Loucy (cell line): ENCODE measurements around the gene ANKRD30B.
"Not testable (repeated sequence)": the region's sequence is repeated elsewhere in the genome, so short reads cannot be mapped to it uniquely, and the experiment has no call there.

Experiments
- H2AFZ ChIP-seq: fragments of 200-600 bp; sonication (generic); 2 replicates; pipeline ENCODE4 v1.6.0; 2016; ENCODE audit warnings: antibody characterized with exemption, mild to moderate bottlenecking, low read length, moderate library complexity
- H3F3A ChIP-seq: fragments of 200-600 bp; 2 replicates; pipeline ENCODE4 v1.6.0; 2016; ENCODE audit warnings: antibody characterized with exemption, low read depth, mild to moderate bottlenecking
- H3K27me3 ChIP-seq: fragments of 200-600 bp; sonication (generic); 2 replicates; pipeline ENCODE4 v1.6.1; 2014; ENCODE audit warnings: low read length, mild to moderate bottlenecking; ENCODE audit not compliant: insufficient read depth, poor library complexity, severe bottlenecking
- H3K36me3 ChIP-seq: fragments of 200-600 bp; sonication (generic); 2 replicates; pipeline ENCODE4 v1.6.1; 2016; ENCODE audit warnings: low read length; ENCODE audit not compliant: insufficient read depth
- H3K4me1 ChIP-seq: fragments of 200-600 bp; sonication (generic); 2 replicates; pipeline ENCODE4 v1.5.1; 2014; ENCODE audit warnings: low read length, mild to moderate bottlenecking; ENCODE audit not compliant: insufficient read depth, poor library complexity, severe bottlenecking
- H3K4me2 ChIP-seq: fragments of 200-600 bp; sonication (generic); 2 replicates; pipeline ENCODE4 v1.6.0; 2014; ENCODE audit warnings: antibody characterized with exemption, low read length, low read depth, mild to moderate bottlenecking; ENCODE audit not compliant: poor library complexity, severe bottlenecking
- H3K4me3 ChIP-seq: fragments of 200-600 bp; sonication (generic); 2 replicates; pipeline ENCODE4 v1.5.1; 2014; ENCODE audit warnings: low read length, mild to moderate bottlenecking, mixed read lengths; ENCODE audit not compliant: poor library complexity, severe bottlenecking
- H3K79me2 ChIP-seq: fragments of 200-600 bp; sonication (generic); 2 replicates; pipeline ENCODE4 v1.6.1; 2014; ENCODE audit warnings: low read length; ENCODE audit not compliant: insufficient read depth
- H3K9ac ChIP-seq: fragments of 200-600 bp; sonication (generic); 2 replicates; pipeline ENCODE4 v1.6.0; 2014; ENCODE audit warnings: mild to moderate bottlenecking, low read depth, low read length, moderate library complexity; ENCODE audit not compliant: poor library complexity, severe bottlenecking
- H3K9me2 ChIP-seq: fragments of 200-600 bp; sonication (generic); replicated peaks from 2 replicates; pipeline ENCODE4 v1.6.1; 2016; ENCODE audit warnings: low read depth, low read length, mixed read lengths
- H3K9me3 ChIP-seq: fragments of 200-600 bp; sonication (generic); 2 replicates; pipeline ENCODE4 v1.6.1; 2014; ENCODE audit warnings: mild to moderate bottlenecking, antibody characterized with exemption, low read length, low read depth; ENCODE audit not compliant: insufficient read depth
- H4K20me1 ChIP-seq: fragments of 200-600 bp; sonication (generic); 2 replicates; pipeline ENCODE4 v1.6.0; 2014; ENCODE audit warnings: antibody characterized with exemption, low read length, mild to moderate bottlenecking; ENCODE audit not compliant: insufficient read depth, poor library complexity, severe bottlenecking

Gene ANKRD30B

DNA sequence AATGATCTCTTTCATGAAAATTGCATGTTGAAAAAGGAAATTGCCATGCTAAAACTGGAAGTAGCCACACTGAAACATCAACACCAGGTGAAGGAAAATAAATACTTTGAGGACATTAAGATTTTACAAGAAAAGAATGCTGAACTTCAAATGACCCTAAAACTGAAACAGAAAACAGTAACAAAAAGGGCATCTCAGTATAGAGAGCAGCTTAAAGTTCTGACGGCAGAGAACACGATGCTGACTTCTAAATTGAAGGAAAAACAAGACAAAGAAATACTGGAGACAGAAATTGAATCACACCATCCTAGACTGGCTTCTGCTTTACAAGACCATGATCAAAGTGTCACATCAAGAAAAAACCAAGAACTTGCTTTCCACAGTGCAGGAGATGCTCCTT, 103.6 kb downstream of the ANKRD30B start:
- not testable (repeated sequence) for H3K9ac ChIP-seq, H4K20me1 ChIP-seq, H3K9me2 ChIP-seq, H3F3A ChIP-seq, H3K27me3 ChIP-seq, H3K4me1 ChIP-seq, H3K79me2 ChIP-seq, H3K36me3 ChIP-seq, H3K4me3 ChIP-seq, H3K9me3 ChIP-seq
- peak overlapping the region; percentile 42 for H3K4me2 ChIP-seq
- H2AFZ ChIP-seq, result peak overlapping the region; percentile 36; the same call in 1 of the 2 replicates

DNA sequence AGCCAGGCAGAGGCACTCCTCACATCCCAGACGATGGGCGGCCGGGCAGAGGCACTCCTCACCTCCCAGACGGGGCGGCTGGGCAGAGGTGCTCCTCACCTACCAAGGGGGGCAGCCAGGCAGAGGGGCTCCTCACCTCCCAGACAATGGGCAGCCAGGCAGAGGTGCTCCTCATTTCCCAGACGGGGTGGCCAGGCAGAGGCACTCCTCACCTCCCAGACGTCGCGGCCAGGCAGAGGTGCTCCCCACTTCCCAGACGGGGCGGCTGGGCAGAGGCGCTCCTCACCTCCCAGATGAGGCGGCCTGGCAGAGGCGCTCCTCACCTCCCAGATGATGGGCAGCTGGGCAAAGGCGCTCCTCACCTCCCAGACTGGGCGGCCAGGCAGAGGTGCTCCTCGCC, 107.7 kb downstream of the ANKRD30B start:
- not testable (repeated sequence) for H3K9ac ChIP-seq, H3K4me2 ChIP-seq, H3K27me3 ChIP-seq, H3K4me1 ChIP-seq, H3K4me3 ChIP-seq, H4K20me1 ChIP-seq, H3K79me2 ChIP-seq, H3K9me3 ChIP-seq, H3F3A ChIP-seq, H2AFZ ChIP-seq, H3K9me2 ChIP-seq, H3K36me3 ChIP-seq

DNA sequence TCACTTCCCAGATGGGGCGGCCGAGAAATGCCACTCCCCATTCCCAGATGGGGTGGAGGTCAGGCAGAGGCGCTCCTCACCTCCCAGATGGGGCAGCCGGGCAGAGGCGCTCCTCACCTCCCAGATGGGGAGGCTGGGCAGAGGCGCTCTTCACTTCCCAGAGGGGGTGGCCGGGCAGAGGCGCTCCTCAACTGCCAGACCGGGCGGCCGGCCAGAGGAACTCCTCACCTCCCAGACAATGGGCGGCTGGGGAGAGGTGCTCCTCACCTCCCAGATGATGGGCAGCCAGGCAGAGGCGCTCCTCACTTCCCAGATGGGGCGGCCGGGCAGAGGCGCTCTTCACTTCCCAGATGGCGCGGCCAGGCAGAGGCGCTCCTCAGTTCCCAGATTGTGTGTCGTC, 108.3 kb downstream of the ANKRD30B start:
- H3F3A ChIP-seq, H3K9me3 ChIP-seq, H3K4me2 ChIP-seq, H2AFZ ChIP-seq, H3K4me3 ChIP-seq, H3K9me2 ChIP-seq, H3K79me2 ChIP-seq, H3K9ac ChIP-seq, H3K36me3 ChIP-seq, H4K20me1 ChIP-seq, H3K4me1 ChIP-seq, H3K27me3 ChIP-seq: not testable (repeated sequence)

- not testable (repeated sequence) for H4K20me1 ChIP-seq, H3K4me1 ChIP-seq, H3K36me3 ChIP-seq, H3K4me2 ChIP-seq, H2AFZ ChIP-seq, H3K4me3 ChIP-seq, H3K9me2 ChIP-seq, H3K27me3 ChIP-seq, H3K9ac ChIP-seq, H3F3A ChIP-seq, H3K9me3 ChIP-seq, H3K79me2 ChIP-seq
Observed at GRCh38 chr18:14858514-14858913, 110.5 kb downstream of the ANKRD30B start.

DNA sequence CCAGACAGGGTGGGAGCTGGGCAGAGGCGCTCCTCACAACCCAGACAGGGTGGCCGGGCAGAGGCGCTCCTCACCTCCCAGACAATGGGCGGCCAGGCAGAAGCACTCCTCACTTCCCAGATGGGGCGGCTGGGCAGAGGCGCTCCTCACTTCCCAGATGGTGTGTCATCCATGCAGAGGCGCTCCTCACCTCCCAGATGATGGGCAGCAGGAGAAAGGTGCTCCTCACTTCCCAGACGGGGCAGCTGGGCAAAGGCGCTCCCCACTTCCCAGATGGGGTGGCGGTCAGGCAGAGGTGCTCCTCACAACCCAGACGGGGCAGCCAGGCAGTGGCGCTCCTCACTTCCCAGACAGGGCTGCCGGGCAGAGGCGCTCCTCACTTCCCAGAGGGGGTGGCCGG, 112.0 kb downstream of the ANKRD30B start:
- not testable (repeated sequence) for H3K36me3 ChIP-seq, H3K4me3 ChIP-seq, H3K27me3 ChIP-seq, H4K20me1 ChIP-seq, H3K4me1 ChIP-seq, H3K79me2 ChIP-seq, H3F3A ChIP-seq, H3K9me3 ChIP-seq, H2AFZ ChIP-seq, H3K9ac ChIP-seq, H3K4me2 ChIP-seq, H3K9me2 ChIP-seq

DNA sequence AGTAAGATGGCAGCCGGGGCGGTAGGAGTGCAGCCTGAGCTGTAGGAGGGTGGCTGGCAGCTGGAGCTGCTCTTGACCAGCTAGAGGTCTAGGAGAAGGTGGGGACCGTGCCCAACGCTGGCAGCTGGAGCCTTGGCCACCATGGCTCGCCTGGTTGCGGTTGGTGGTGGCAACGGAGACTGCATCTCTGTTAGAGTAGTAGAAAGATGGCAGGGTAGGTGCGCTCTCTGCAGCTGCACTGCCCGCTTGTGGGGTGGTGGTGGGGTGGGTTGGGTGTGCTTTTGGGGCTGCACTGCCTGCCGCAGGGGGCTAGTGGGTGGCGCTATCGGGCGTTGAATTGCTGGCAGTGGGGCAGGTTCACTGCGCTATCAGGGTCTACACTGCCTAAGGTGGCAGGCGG, 118.5 kb downstream of the ANKRD30B start:
- H2AFZ ChIP-seq, H3K4me2 ChIP-seq, H3K9me2 ChIP-seq, H3K79me2 ChIP-seq, H3K9ac ChIP-seq, H4K20me1 ChIP-seq, H3K4me3 ChIP-seq, H3K27me3 ChIP-seq, H3K4me1 ChIP-seq, H3F3A ChIP-seq, H3K36me3 ChIP-seq, H3K9me3 ChIP-seq: not testable (repeated sequence)

DNA sequence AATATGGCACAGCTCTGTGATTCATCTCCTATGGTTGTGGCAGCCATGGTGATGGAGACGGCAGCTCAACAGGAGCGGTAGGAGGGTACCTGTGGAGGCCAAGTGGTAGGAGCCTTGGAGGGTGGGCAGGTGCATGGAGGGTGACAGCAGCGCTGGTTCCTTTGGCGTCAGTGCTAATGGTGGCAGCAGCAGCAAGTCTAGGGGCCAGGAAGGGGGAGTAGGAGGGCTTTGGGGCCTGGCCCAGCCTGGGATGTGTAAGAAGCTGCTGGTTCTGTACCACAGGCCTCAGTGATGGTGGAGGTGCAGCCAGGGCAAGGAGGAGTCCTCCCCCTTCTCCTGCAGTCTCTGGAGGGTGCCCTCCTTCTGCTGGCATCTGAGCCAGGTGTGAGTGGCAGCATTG, 120.0 kb downstream of the ANKRD30B start:
- H2AFZ ChIP-seq, H3K4me2 ChIP-seq, H3K4me3 ChIP-seq, H3K79me2 ChIP-seq, H3K9ac ChIP-seq, H3F3A ChIP-seq, H3K9me3 ChIP-seq, H3K27me3 ChIP-seq, H3K9me2 ChIP-seq, H3K36me3 ChIP-seq, H3K4me1 ChIP-seq, H4K20me1 ChIP-seq: not testable (repeated sequence)

DNA sequence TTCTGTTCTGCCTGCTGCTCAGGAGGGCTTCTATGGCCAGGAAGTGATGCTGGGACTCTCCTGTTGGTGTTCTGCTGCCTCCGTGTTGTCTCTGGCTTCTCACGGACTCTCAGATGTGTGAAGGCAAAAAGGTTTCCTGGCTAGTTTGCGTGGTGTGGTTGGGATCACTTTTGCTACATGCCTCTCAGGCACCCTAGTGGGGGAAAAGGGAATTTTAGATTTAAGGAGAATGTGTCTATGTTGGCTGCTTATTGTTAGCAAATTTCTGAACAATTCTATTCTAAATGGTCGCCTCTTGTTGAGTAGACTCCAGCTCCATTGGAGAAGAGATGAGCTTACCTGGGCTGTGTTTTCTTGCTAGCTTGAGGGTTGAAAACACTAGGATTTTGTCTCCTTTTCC, 120.9 kb downstream of the ANKRD30B start:
- H3K4me2 ChIP-seq, H2AFZ ChIP-seq, H3K36me3 ChIP-seq, H3K9me3 ChIP-seq, H3K79me2 ChIP-seq, H3K9me2 ChIP-seq, H3K27me3 ChIP-seq, H4K20me1 ChIP-seq, H3K4me3 ChIP-seq, H3K4me1 ChIP-seq, H3F3A ChIP-seq, H3K9ac ChIP-seq: not testable (repeated sequence)
